K562 (cell line): ENCODE data around the gene MARCHF7. TPM values are rescaled to one million over a fixed set of nuclear protein-coding genes. Genes with fewer than 3 reads are reported as not detected.

Source experiments
- ATAC-seq: fragments of 200-7000 bp; cut with Tn5 transposase; 3 replicates; pipeline ENCODE4 v1.9.1; 2020; ENCODE audit warnings: moderate library complexity
- BruUV-seq: library from RNA; stranded (reverse); fragments of 400-500 nt; replicated peaks from 2 replicates; lab custom pipeline; 2021; lab: Mats Ljungman, UMichigan
- CTCF ChIA-PET: fragments of 300-600 bp; formaldehyde crosslinking; extraction: SDS; loops from one replicate; lab custom pipeline; 2021; ENCODE audit warnings: low intra/inter-chr PET ratio; lab: Yijun Ruan, JAX
- POLR2A ChIA-PET: fragments of 300-600, 350-650 bp; sonication (Branson Sonifier 250); formaldehyde crosslinking; extraction: SDS; loops from one replicate; lab custom pipeline; 2021; ENCODE audit warnings: antibody characterized with exemption, inconsistent platforms; lab: Yijun Ruan, JAX
- DNase-seq, 4 experiments: peaks; one replicate each; pipeline versions ENCODE4 v3.0.0 to v3.0.0-alpha.2; 2011 to 2018; ENCODE audit warnings: low spot score in 3 of 4, mixed read lengths in 3 of 4; ENCODE audit errors: extremely low read depth in 1 of 4
- FAIRE-seq: peaks from 2 replicates; lab custom pipeline; 2011; peaks lifted over from hg19 to GRCh38; lab: Jason Lieb, UNC
- H2AFZ ChIP-seq: 2 replicates; pipeline ENCODE4 v1.6.0; 2011; ENCODE audit warnings: low read depth, low read length, control low read depth, inconsistent platforms
- H3K27ac ChIP-seq: fragments of 200-600 bp; 3 replicates; pipeline ENCODE4 v1.8.0; 2011; ENCODE audit warnings: low read depth, mild to moderate bottlenecking, control low read depth, inconsistent platforms, low read length, moderate library complexity, mixed read lengths; ENCODE audit errors: extremely low read depth
- H3K27me3 ChIP-seq, 2 experiments: fragments of 300-600 bp in 1 of 2; 2 replicates in 1 of 2; 3 replicates in 1 of 2; pipeline versions ENCODE4 v1.6.0 to v1.8.0; 2011; ENCODE audit warnings: inconsistent platforms in 2 of 2, low read length in 2 of 2, mild to moderate bottlenecking in 1 of 2, mixed read lengths in 1 of 2, moderate library complexity in 1 of 2; ENCODE audit not compliant: control insufficient read depth in 2 of 2, insufficient read depth in 2 of 2
- H3K36me3 ChIP-seq: fragments of 300-600 bp; 3 replicates; pipeline ENCODE4 v1.8.0; 2011; ENCODE audit warnings: mild to moderate bottlenecking, low read length, inconsistent platforms; ENCODE audit not compliant: control insufficient read depth, insufficient read depth
- H3K4me1 ChIP-seq, 2 experiments: fragments of 200-600 bp in 1 of 2; replicated peaks in 1 of 2; 2 replicates in 1 of 2; 3 replicates in 1 of 2; pipeline versions ENCODE4 v1.5.1 to v1.8.0; 2011; ENCODE audit warnings: inconsistent platforms in 2 of 2, low read length in 2 of 2, mild to moderate bottlenecking in 1 of 2, mixed read lengths in 1 of 2, moderate library complexity in 1 of 2; ENCODE audit not compliant: control insufficient read depth in 2 of 2, insufficient read depth in 2 of 2
- H3K4me2 ChIP-seq: 2 replicates; pipeline ENCODE4 v1.6.1; 2011; ENCODE audit warnings: low read length, control low read depth, inconsistent platforms, mixed read lengths; ENCODE audit not compliant: insufficient read depth
- H3K4me3 ChIP-seq: fragments of 200-600 bp; sonication (generic), shearing (Covaris generic); 2 replicates; pipeline ENCODE4 v1.5.1; 2016; ENCODE audit warnings: control low read depth, inconsistent platforms
- H3K79me2 ChIP-seq: fragments of 200-600 bp; 3 replicates; pipeline ENCODE4 v1.8.0; 2011; ENCODE audit warnings: low read length, inconsistent platforms; ENCODE audit not compliant: control insufficient read depth, insufficient read depth
- H3K9ac ChIP-seq, 2 experiments: 2 replicates each; pipeline versions ENCODE4 v1.6.0 to v1.6.1; 2011; ENCODE audit warnings: low read depth in 2 of 2, low read length in 2 of 2, control low read depth in 1 of 2, inconsistent platforms in 1 of 2, mild to moderate bottlenecking in 1 of 2, mixed read lengths in 1 of 2; ENCODE audit not compliant: insufficient read depth in 1 of 2
- H3K9me1 ChIP-seq: one replicate; pipeline ENCODE4 v1.6.0; 2011; ENCODE audit warnings: inconsistent platforms, mild to moderate bottlenecking, low read length, moderate library complexity; ENCODE audit not compliant: control insufficient read depth, insufficient read depth
- H3K9me3 ChIP-seq: replicated peaks from 2 replicates; pipeline ENCODE4 v1.5.1; 2011; ENCODE audit warnings: low read depth, low read length, inconsistent platforms; ENCODE audit not compliant: control insufficient read depth, insufficient read depth
- H4K20me1 ChIP-seq: replicated peaks from 2 replicates; pipeline ENCODE4 v1.6.1; 2011; ENCODE audit warnings: low read length, inconsistent platforms, mixed read lengths; ENCODE audit not compliant: control insufficient read depth, insufficient read depth
- C11orf30 ChIP-seq: fragments of 450-650 bp; IDR thresholded peaks from 2 replicates; pipeline ENCODE4 v1.6.1; 2016; ENCODE audit warnings: low read depth, mild to moderate bottlenecking
- FOSL1 ChIP-seq: fragments of 200-800 bp; sonication (Bioruptor generic); conservative IDR thresholded peaks from 2 replicates; pipeline ENCODE4 v1.6.1; 2016; ENCODE audit warnings: missing genetic modification characterization, missing compliant biosample characterization
- MAFG ChIP-seq: fragments of 450-650 bp; conservative IDR thresholded peaks from 2 replicates; pipeline ENCODE4 v1.6.1; 2016; ENCODE audit warnings: missing genetic modification characterization, missing compliant biosample characterization
- MAFK ChIP-seq: IDR thresholded peaks from 2 replicates; pipeline ENCODE4 v1.6.1; 2011; ENCODE audit warnings: low read length, improper control_type of control experiment
- NFE2L1 ChIP-seq: fragments of 450-650 bp; IDR thresholded peaks from 2 replicates; pipeline ENCODE4 v1.6.1; 2016; ENCODE audit warnings: missing genetic modification characterization, low read depth, mild to moderate bottlenecking, missing compliant biosample characterization, moderate library complexity, borderline replicate concordance
- SAFB ChIP-seq: fragments of 200-400 bp; formaldehyde crosslinking; IDR thresholded peaks from 2 replicates; pipeline ENCODE4 v1.6.1; 2017; ENCODE audit warnings: low read depth, low read length, borderline replicate concordance
- TRIM28 ChIP-seq: fragments of 450-650 bp; IDR thresholded peaks from 2 replicates; pipeline ENCODE4 v1.6.1; 2017
- ZC3H4 ChIP-seq: sonication (generic); formaldehyde crosslinking; IDR thresholded peaks from 2 replicates; pipeline ENCODE4 v1.9.0; 2021; ENCODE audit warnings: missing genetic modification reagents, borderline replicate concordance
- ZFPM2 ChIP-seq: fragments of 250-450 bp; sonication (Bioruptor Pico); IDR thresholded peaks from 2 replicates; pipeline ENCODE4 v1.5.1; 2022; ENCODE audit warnings: mild to moderate bottlenecking
- ZNF175 ChIP-seq: fragments of 200-800 bp; sonication (Bioruptor generic); IDR thresholded peaks from 2 replicates; pipeline ENCODE4 v1.6.1; 2016; ENCODE audit warnings: low read depth, mild to moderate bottlenecking, missing genetic modification characterization, missing compliant biosample characterization
- ZSCAN29 ChIP-seq: fragments of 450-650 bp; IDR thresholded peaks from 2 replicates; pipeline ENCODE4 v1.6.1; 2017
- WGBS: fragments of 100-300 bp; shearing (Covaris generic); methylation state at CpG from one replicate; pipeline ENCODE4 v1.1.6; 2016; ENCODE audit warnings: low coverage, mixed read lengths; ENCODE audit not compliant: insufficient coverage; ENCODE audit errors: missing lambda C conversion rate; 5-methylcytosine and 5-hydroxymethylcytosine counted together
- in situ Hi-C: fragments of 300-500 bp; cut with MboI; formaldehyde crosslinking; loops from 4 replicates; pipeline ENCODE4 v1.15.0; 2018; ENCODE audit warnings: inconsistent platforms, mixed read lengths
- intact Hi-C: fragments of 100-400 bp; cut with micrococcal nuclease; formaldehyde crosslinking; loops from 2 replicates; pipeline ENCODE4 v1.14.2; 2022
- polyA plus RNA-seq, 8 experiments: library from polyadenylated mRNA; depleted of rRNA in 4 of 8; stranded (reverse) in 5 of 8; unstranded in 3 of 8; fragments of >200 nt; fragmentation: Nextera tagmentation in 2 of 8; fragmentation: Illumina TruSeq in 1 of 8; extraction: Ambion mirVana in 2 of 8; extraction: Trizol in 1 of 8; gene quantifications; 2 replicates each; pipeline versions ENCODE4 v1.2.1 to v1.2.3, GENCODE V29; 2011 to 2014; ENCODE audit warnings: inconsistent platforms in 1 of 8, missing spikeins in 1 of 8
- total RNA-seq, 7 experiments: library from RNA; depleted of rRNA in 6 of 7; stranded (reverse); fragments of >200 nt in 6 of 7; fragmentation: Illumina TruSeq in 2 of 7; extraction: Trizol in 2 of 7; gene quantifications; 2 replicates each; pipeline versions ENCODE4 v1.2.1 to v1.2.3, GENCODE V29; 2011 to 2021; ENCODE audit warnings: low replicate concordance in 1 of 7
- TF ChIP-seq, protein P1 (sequence below): fragments of 450-650 bp; IDR thresholded peaks from 2 replicates; pipeline ENCODE4 v1.6.1; 2017; ENCODE audit warnings: mild to moderate bottlenecking, moderate library complexity
- TF ChIP-seq, protein P2 (sequence below): sonication (generic); formaldehyde crosslinking; IDR thresholded peaks from 2 replicates; pipeline ENCODE4 v1.8.1; 2023; ENCODE audit warnings: mild to moderate bottlenecking, missing genetic modification reagents

The MARCHF7 gene
- total and polyA plus RNA-seq, 9 of the 15 experiments (the other 6 are each of a cell fraction or from before 2014, with no cell fraction given): 58.2 to 137 (median 86.7) TPM

DNA sequence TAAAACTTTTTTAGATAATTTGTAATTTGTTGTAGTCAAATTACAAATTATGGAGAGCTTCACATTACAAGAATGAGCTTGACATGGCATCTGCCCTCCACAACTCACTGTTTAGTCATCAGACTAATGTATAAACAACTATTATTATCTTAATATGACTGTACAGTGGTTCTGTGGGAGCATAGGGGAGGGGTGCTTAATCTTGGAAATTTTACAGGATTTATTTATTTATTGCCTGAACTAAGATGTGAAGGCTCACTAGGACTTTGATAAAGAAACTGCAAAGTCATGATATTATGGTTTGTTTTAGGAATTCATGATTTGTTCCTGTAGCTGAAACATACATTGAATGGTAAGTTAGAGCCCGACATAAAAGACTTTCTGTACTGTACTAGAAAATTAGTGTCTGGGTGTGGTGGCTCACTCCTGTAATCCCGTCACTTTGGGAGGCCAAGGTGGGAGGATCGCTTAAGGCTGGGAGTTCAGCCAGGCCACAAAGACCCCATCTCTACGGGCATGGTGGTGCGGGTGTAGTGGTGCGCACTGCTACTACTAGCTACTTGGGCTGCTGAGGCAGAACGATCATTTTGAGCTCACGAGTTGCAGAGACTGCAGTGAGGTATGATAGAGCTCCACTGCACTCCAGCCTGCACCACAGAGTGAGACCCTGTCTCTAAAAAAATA, 2.1 kb downstream of the MARCHF7 start (continued):
- TF ChIP-seq, protein P1, sequence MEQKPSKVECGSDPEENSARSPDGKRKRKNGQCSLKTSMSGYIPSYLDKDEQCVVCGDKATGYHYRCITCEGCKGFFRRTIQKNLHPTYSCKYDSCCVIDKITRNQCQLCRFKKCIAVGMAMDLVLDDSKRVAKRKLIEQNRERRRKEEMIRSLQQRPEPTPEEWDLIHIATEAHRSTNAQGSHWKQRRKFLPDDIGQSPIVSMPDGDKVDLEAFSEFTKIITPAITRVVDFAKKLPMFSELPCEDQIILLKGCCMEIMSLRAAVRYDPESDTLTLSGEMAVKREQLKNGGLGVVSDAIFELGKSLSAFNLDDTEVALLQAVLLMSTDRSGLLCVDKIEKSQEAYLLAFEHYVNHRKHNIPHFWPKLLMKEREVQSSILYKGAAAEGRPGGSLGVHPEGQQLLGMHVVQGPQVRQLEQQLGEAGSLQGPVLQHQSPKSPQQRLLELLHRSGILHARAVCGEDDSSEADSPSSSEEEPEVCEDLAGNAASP: no peak
- TF ChIP-seq MAFK: peak; percentile 45; the same call in 1 of the 2 replicates
- TF ChIP-seq MAFG (tag): peak; percentile 92
- TF ChIP-seq ZFPM2 (CRISPR knock-in tag): no peak
- no peak for TF ChIP-seq ZNF175
- TF ChIP-seq NFE2L1 (tag): peak; percentile 54
- TF ChIP-seq TRIM28: no peak
- TF ChIP-seq C11orf30: peak; percentile 91
- peak; percentile 53 for TF ChIP-seq FOSL1 (tag)

DNA sequence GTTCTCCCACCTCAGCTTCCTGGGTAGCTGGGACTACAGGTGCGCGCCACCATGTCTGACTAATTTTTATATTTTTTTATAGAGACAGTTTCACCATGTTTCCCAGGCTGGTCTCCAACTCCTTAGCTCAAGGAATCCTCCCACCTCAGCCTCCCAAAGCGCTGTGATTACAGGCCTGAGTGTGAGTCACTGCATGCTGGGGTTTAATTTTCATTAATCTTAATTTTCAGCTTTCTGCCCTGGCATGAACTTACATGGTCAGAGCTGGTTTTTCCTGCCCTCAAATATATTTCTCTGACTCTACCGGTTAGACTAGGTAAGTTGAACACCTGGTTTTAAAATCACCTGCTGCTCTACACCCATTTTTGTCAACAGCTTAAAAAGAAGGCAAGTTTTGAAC, 3.1 kb downstream of the MARCHF7 start:
- no TSS peak for BruUV-seq
- Histone ChIP-seq H4K20me1 (peaks cover 55% of the 10 kb centered on the region), H3K9me3 (no peaks in the 10 kb centered on the region), H3K4me3 (no peak overlapping the region), H2AFZ (no peak overlapping the region), H3K4me2 (no peak overlapping the region), H3K36me3 (peaks cover 70% of the 10 kb centered on the region), H3K27me3 (no peaks in the 10 kb centered on the region; a peak in 1 of 5 replicates), H3K4me1 (peaks cover 11 to 17% of the 10 kb centered on the region in 2 experiments; a peak in 4 of 5 replicates), H3K9me1 (no peaks in the 10 kb centered on the region), H3K9ac (no peak overlapping the region), H3K27ac (no peak overlapping the region), H3K79me2 (peaks cover 98% of the 10 kb centered on the region)
- CTCF ChIA-PET: no interaction called here
- ATAC-seq (no peak), FAIRE-seq (no peak), DNase-seq (no peak)
- TF ChIP-seq ZSCAN29: no peak
- TF ChIP-seq, protein P2, sequence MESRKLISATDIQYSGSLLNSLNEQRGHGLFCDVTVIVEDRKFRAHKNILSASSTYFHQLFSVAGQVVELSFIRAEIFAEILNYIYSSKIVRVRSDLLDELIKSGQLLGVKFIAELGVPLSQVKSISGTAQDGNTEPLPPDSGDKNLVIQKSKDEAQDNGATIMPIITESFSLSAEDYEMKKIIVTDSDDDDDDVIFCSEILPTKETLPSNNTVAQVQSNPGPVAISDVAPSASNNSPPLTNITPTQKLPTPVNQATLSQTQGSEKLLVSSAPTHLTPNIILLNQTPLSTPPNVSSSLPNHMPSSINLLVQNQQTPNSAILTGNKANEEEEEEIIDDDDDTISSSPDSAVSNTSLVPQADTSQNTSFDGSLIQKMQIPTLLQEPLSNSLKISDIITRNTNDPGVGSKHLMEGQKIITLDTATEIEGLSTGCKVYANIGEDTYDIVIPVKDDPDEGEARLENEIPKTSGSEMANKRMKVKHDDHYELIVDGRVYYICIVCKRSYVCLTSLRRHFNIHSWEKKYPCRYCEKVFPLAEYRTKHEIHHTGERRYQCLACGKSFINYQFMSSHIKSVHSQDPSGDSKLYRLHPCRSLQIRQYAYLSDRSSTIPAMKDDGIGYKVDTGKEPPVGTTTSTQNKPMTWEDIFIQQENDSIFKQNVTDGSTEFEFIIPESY (CRISPR knock-in tag): 0 out of 2 replicates have a peak, but pooled peaks have one; percentile 15
- no peak for TF ChIP-seq SAFB
- TF ChIP-seq ZC3H4 (CRISPR knock-in tag): no peak
- in situ Hi-C loops (no loop called here), intact Hi-C loops (no loop called here)
- POLR2A ChIA-PET: interaction anchor here (0.7 to 2.7 kb wide), 6 partner anchors 9 to 584 kb away, joined by 3 to 19 read pairs (median 8); no protein-coding TSS in a partner anchor
- WGBS: 85% methylated on average over 4 of the region's 4 CpGs
